Measurements from ENCODE around the gene DDX19B.
"Not testable (repeated sequence)": the region's sequence is repeated elsewhere in the genome, so short reads cannot be mapped to it uniquely, and the experiment has no call there.

DDX19B gene

GRCh38 chr16:70320121-70320520 is 21.1 kb downstream of the DDX19B start:
- Mint-ChIP-seq H3K27me3 (ENCODE audit: low read depth, poor library complexity) (no peaks in the 10 kb centered on the region), H3K36me3 (ENCODE audit: low read depth) (peaks cover 57% of the 10 kb centered on the region), H3K4me3 (no peak overlapping the region), H3K4me1 (no peaks in the 10 kb centered on the region), H3K9me3 (no peaks in the 10 kb centered on the region), H3K27ac (no peak overlapping the region)
- TF ChIP-seq, protein P1, sequence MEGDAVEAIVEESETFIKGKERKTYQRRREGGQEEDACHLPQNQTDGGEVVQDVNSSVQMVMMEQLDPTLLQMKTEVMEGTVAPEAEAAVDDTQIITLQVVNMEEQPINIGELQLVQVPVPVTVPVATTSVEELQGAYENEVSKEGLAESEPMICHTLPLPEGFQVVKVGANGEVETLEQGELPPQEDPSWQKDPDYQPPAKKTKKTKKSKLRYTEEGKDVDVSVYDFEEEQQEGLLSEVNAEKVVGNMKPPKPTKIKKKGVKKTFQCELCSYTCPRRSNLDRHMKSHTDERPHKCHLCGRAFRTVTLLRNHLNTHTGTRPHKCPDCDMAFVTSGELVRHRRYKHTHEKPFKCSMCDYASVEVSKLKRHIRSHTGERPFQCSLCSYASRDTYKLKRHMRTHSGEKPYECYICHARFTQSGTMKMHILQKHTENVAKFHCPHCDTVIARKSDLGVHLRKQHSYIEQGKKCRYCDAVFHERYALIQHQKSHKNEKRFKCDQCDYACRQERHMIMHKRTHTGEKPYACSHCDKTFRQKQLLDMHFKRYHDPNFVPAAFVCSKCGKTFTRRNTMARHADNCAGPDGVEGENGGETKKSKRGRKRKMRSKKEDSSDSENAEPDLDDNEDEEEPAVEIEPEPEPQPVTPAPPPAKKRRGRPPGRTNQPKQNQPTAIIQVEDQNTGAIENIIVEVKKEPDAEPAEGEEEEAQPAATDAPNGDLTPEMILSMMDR (IDR thresholded peaks at IDR 0.05): no peak
- no peak for DNase-seq

DNA sequence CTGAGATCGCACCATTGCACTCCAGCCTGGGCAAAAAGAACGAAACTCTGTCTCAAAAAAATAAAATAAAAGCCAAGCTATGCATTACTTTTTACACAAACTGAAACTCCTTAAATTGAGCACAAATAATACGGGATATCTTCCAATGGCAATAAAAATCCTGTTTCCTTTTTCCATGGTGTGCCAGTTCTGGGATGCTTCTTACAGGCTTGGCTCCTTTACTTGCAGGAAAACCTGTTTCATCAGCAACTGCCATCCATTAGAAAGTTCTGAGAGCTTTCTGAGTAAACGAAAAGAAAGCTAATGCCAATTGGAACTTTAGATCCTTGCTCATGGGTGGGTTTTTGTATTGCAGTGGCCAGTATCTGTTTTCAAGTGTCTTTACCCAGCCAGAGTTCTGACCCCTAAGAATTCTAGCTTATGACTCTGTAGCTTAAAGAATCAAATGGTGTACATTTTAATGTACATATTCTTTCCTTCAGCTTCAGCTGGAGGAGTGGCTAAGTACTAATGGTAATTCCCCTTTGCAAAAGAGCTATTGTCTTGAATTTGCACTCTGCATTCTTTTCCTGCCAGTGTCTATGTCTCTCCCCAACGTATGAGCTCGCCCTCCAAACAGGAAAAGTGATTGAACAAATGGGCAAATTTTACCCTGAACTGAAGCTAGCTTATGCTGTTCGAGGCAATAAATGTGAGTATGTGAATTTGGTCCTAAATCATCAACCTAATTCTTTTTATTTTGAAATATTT is 26.2 kb downstream of the DDX19B start:
- Mint-ChIP-seq H3K4me1 (no peaks in the 10 kb centered on the region), H3K9me3 (no peaks in the 10 kb centered on the region), H3K4me3 (no peak overlapping the region)

DNA sequence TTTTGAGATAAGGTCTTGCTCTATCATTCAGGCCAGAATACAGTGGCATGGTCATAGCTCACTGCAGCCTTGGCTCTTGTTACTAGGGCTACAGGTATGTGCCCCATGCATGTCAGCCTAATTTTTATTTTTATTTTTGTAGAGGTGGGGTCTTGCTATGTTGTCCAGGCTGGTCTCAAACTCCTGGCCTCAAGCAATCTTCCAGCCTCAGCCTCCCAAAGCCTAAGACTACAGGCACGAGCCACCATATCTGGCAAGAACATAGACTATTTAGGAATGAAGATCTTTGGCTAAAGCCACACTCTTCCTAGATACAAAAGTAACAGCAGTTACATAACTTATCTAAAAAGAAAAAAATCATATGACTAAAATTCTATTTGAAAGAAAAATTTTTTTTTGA is 32.1 kb downstream of the DDX19B start:
- H3K36me3 Mint-ChIP-seq (ENCODE audit: low read depth): peaks cover 46% of the 10 kb centered on the region
- no peak overlapping the region for H3K27ac Mint-ChIP-seq
- no peak overlapping the region for H3K4me3 Mint-ChIP-seq
- no peaks in the 10 kb centered on the region for H3K27me3 Mint-ChIP-seq (ENCODE audit: low read depth, poor library complexity)
- H3K9me3 Mint-ChIP-seq: no peaks in the 10 kb centered on the region
- no peak for DNase-seq
- no peaks in the 10 kb centered on the region for H3K4me1 Mint-ChIP-seq
- TF ChIP-seq, protein P1 (IDR thresholded peaks at IDR 0.05): no peak

More for the DNA sequence above, 26.2 kb downstream of the DDX19B start:
- Mint-ChIP-seq H3K36me3 (ENCODE audit: low read depth) (peaks cover 42% of the 10 kb centered on the region), H3K27me3 (ENCODE audit: low read depth, poor library complexity) (no peaks in the 10 kb centered on the region), H3K27ac (no peak overlapping the region)
- TF ChIP-seq, protein P1 (IDR thresholded peaks at IDR 0.05): no peak
- no peak for DNase-seq

GRCh38 chr16:70331588-70332358 is 32.8 kb downstream of the DDX19B start:
- Mint-ChIP-seq H3K4me1 (no peaks in the 10 kb centered on the region), H3K4me3 (no peak overlapping the region), H3K27ac (no peak overlapping the region), H3K9me3 (no peaks in the 10 kb centered on the region), H3K36me3 (ENCODE audit: low read depth) (peaks cover 52% of the 10 kb centered on the region), H3K27me3 (ENCODE audit: low read depth, poor library complexity) (no peaks in the 10 kb centered on the region)
- DNase-seq: peak; percentile 5
- TF ChIP-seq, protein P1 (IDR thresholded peaks at IDR 0.05): peak; percentile 40

- H3K27ac Mint-ChIP-seq; DNase-seq; H3K9me3 Mint-ChIP-seq; H3K27me3 Mint-ChIP-seq (ENCODE audit: low read depth, poor library complexity); H3K4me1 Mint-ChIP-seq; H3K4me3 Mint-ChIP-seq: not testable (repeated sequence)
- peaks cover 52% of the 10 kb centered on the region for H3K36me3 Mint-ChIP-seq (ENCODE audit: low read depth)
Observed at GRCh38 chr16:70332728-70333127, 33.7 kb downstream of the DDX19B start.

DNA sequence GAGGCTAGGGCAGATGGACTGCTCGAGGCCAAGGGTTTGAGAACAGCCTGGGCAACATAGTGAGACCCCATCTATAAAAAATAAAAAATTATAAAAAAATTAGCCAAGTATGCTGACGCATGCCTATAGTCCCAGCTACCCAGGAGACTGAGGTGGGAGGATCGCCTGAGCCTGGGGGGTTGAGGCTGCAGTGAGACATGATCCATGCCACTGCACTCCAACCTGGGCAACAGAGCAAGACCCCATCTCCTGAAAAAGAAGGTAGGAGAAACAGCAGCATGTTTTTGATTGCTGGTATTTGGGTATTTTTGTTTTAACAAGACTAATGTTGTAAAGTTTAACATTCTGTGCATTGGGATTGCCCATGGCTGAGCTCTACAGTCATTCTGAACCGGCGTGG is 38.8 kb downstream of the DDX19B start:
- Mint-ChIP-seq H3K4me1 (no peaks in the 10 kb centered on the region), H3K27me3 (ENCODE audit: low read depth, poor library complexity) (peaks cover 3% of the 10 kb centered on the region), H3K36me3 (ENCODE audit: low read depth) (peaks cover 39% of the 10 kb centered on the region), H3K9me3 (no peaks in the 10 kb centered on the region), H3K4me3 (no peak overlapping the region), H3K27ac (no peak overlapping the region)
- no peak for DNase-seq
- TF ChIP-seq, protein P1 (IDR thresholded peaks at IDR 0.05): no peak

All from nephron progenitor cell (in vitro differentiated cells).